ENCODE measurements around the gene TTLL9. TPM values are rescaled to one million over a fixed set of nuclear protein-coding genes. Genes with fewer than 3 reads are reported as not detected.

TTLL9 gene
- total and polyA plus RNA-seq, 4 donors = 0.06 to 0.08 TPM; not detected in 2

DNA sequence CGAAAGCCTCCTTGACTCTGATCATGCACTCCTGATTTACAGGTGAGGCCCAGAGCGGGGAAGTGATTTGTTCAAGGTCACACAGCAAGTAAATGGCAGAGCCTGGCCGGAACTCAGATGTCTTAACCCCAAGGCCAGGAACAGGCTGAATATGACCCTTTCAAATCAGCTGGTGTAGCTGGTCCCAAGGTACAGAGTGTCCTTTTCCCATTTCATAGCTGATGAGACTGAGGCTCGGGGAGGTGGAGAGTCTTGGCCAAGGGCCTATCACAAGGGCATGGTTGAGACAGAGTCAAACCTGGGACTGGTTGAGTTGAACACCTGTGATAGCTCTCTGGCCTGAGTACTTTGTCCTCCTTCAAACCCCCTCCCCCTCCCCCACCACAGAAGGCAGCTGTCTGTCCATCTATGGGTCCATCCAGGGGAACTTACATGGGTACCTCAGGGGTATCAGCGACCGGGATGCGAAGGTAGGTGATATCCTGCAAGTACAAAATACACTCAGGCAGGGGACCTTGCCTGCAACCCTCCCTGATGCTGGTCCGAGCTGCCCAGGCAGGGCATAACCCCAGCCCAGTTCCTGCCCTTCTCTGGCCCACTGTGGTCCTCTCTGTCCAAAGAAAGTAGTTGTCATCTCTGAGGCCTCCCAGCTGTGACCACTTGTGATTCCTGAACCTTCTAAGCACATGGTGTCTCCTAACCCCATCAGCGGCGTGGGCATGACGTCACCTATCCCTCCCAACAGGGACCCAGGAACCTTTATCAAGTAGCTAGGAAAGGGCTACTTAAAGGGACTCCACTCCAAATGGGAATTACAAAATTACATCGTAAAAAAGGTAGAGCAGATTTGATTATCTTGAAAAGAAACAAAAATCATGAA, 5.7 kb upstream of the TTLL9 start:
- H3K4me1 ChIP-seq (ENCODE audit: control insufficient read depth in 4 of 4, insufficient read depth in 4 of 4, low read length in 3 of 4) = peaks cover 3 to 20% (median 9%) of the 10 kb centered on the region in 4 donors
- TF ChIP-seq JUND (IDR thresholded peaks at IDR 0.05) (no peak), RXRA (IDR thresholded peaks at IDR 0.05) (no peak), FOXA2 (IDR thresholded peaks at IDR 0.05) (no peak), YY1 (IDR thresholded peaks at IDR 0.05) (no peak), EGR1 (IDR thresholded peaks at IDR 0.05; ENCODE audit: low read depth in 2 of 2) (no peak), RAD21 (IDR thresholded peaks at IDR 0.05) (no peak), SP1 (IDR thresholded peaks at IDR 0.05) (no peak), FOXA1 (IDR thresholded peaks at IDR 0.05) (no peak), TAF1 (conservative IDR thresholded peaks at IDR 0.05) (no peak), ATF3 (IDR thresholded peaks at IDR 0.05) (no peak), GABPA (IDR thresholded peaks at IDR 0.05 in 1 of 2, conservative IDR thresholded peaks at IDR 0.05 in 1 of 2) (no peak)
- TF ChIP-seq, protein P1, sequence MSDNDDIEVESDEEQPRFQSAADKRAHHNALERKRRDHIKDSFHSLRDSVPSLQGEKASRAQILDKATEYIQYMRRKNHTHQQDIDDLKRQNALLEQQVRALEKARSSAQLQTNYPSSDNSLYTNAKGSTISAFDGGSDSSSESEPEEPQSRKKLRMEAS (IDR thresholded peaks at IDR 0.05) = no peak
- TF ChIP-seq, protein P2, sequence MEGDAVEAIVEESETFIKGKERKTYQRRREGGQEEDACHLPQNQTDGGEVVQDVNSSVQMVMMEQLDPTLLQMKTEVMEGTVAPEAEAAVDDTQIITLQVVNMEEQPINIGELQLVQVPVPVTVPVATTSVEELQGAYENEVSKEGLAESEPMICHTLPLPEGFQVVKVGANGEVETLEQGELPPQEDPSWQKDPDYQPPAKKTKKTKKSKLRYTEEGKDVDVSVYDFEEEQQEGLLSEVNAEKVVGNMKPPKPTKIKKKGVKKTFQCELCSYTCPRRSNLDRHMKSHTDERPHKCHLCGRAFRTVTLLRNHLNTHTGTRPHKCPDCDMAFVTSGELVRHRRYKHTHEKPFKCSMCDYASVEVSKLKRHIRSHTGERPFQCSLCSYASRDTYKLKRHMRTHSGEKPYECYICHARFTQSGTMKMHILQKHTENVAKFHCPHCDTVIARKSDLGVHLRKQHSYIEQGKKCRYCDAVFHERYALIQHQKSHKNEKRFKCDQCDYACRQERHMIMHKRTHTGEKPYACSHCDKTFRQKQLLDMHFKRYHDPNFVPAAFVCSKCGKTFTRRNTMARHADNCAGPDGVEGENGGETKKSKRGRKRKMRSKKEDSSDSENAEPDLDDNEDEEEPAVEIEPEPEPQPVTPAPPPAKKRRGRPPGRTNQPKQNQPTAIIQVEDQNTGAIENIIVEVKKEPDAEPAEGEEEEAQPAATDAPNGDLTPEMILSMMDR (IDR thresholded peaks at IDR 0.05; ENCODE audit: low read depth, low read length, missing input control) = no peak
- 88% methylated on average over 12 of the region's 12 CpGs for WGBS
- no peaks in the 10 kb centered on the region for H3K36me3 ChIP-seq (ENCODE audit: control insufficient read depth in 4 of 4, insufficient read depth in 3 of 4, low read depth in 1 of 4, low read length in 3 of 4)
- peaks cover 0 to 3% (median under 1%) of the 10 kb centered on the region in 4 donors for H3K27me3 ChIP-seq (ENCODE audit: control insufficient read depth in 4 of 4, insufficient read depth in 4 of 4, low read length in 3 of 4)
- no peak overlapping the region for H3K4me3 ChIP-seq (ENCODE audit: low read depth in 1 of 3, low read length in 3 of 3)
- no peak overlapping the region for H3K9ac ChIP-seq (ENCODE audit: low read depth in 1 of 2, low read length in 2 of 2)
- no peaks in the 10 kb centered on the region for H3K9me3 ChIP-seq (ENCODE audit: control insufficient read depth in 4 of 4, low read length in 3 of 4)
- H3K27ac ChIP-seq (ENCODE audit: low read depth in 1 of 2, low read length in 2 of 2) = no peak overlapping the region
- DNase-seq (ENCODE audit: low spot score) = no peak

DNA sequence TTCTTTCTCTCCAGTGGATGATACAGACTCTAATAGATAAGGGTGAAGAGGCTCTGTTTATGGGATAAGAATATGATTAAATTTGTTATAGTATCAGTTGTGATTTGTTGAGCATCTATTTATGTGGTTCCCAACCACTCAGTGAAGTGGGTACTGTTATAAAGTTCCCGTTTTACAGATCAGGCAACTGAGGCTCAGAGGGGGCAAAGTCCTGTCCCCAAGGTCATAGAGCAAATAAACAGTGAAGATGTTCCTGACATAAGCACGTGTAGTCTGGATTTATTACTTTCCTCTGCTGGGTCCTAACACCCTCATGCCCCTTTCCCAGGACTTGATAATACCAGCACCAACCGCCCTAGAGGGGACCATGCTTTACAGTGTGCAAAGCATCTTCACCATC, 4.2 kb upstream of the TTLL9 start:
- no peaks in the 10 kb centered on the region for H3K9me3 ChIP-seq (ENCODE audit: control insufficient read depth in 4 of 4, low read length in 3 of 4)
- no peak for DNase-seq (ENCODE audit: low spot score)
- no peak overlapping the region for H3K4me3 ChIP-seq (ENCODE audit: low read depth in 1 of 3, low read length in 3 of 3)
- 72% methylated on average over 3 of the region's 3 CpGs for WGBS
- H3K36me3 ChIP-seq (ENCODE audit: control insufficient read depth in 4 of 4, insufficient read depth in 3 of 4, low read depth in 1 of 4, low read length in 3 of 4) = no peaks in the 10 kb centered on the region
- H3K27me3 ChIP-seq (ENCODE audit: control insufficient read depth in 4 of 4, insufficient read depth in 4 of 4, low read length in 3 of 4) = peaks cover 0 to 2% (median 0%) of the 10 kb centered on the region in 4 donors
- H3K9ac ChIP-seq (ENCODE audit: low read depth in 1 of 2, low read length in 2 of 2) = no peak overlapping the region
- no peak overlapping the region for H3K27ac ChIP-seq (ENCODE audit: low read depth in 1 of 2, low read length in 2 of 2)
- TF ChIP-seq EGR1 (IDR thresholded peaks at IDR 0.05; ENCODE audit: low read depth in 2 of 2) (no peak), NR2F2 (IDR thresholded peaks at IDR 0.05) (no peak), TAF1 (conservative IDR thresholded peaks at IDR 0.05) (no peak), ATF3 (IDR thresholded peaks at IDR 0.05) (no peak), JUND (IDR thresholded peaks at IDR 0.05) (no peak), REST (IDR thresholded peaks at IDR 0.05) (no peak), HNF4G (IDR thresholded peaks at IDR 0.05) (no peak), FOXA1 (IDR thresholded peaks at IDR 0.05) (no peak), FOXA2 (IDR thresholded peaks at IDR 0.05) (no peak), SP1 (IDR thresholded peaks at IDR 0.05) (no peak), HNF4A (conservative IDR thresholded peaks at IDR 0.05) (no peak)
- TF ChIP-seq, protein P3, sequence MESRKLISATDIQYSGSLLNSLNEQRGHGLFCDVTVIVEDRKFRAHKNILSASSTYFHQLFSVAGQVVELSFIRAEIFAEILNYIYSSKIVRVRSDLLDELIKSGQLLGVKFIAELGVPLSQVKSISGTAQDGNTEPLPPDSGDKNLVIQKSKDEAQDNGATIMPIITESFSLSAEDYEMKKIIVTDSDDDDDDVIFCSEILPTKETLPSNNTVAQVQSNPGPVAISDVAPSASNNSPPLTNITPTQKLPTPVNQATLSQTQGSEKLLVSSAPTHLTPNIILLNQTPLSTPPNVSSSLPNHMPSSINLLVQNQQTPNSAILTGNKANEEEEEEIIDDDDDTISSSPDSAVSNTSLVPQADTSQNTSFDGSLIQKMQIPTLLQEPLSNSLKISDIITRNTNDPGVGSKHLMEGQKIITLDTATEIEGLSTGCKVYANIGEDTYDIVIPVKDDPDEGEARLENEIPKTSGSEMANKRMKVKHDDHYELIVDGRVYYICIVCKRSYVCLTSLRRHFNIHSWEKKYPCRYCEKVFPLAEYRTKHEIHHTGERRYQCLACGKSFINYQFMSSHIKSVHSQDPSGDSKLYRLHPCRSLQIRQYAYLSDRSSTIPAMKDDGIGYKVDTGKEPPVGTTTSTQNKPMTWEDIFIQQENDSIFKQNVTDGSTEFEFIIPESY (IDR thresholded peaks at IDR 0.05) = no peak
- TF ChIP-seq, protein P2 (IDR thresholded peaks at IDR 0.05; ENCODE audit: low read depth, low read length, missing input control) = no peak
- TF ChIP-seq, protein P1 (IDR thresholded peaks at IDR 0.05) = no peak
- H3K4me1 ChIP-seq (ENCODE audit: control insufficient read depth in 4 of 4, insufficient read depth in 4 of 4, low read length in 3 of 4) = peaks cover 4 to 14% (median 12%) of the 10 kb centered on the region in 4 donors
